ENCODE results near the gene GALNT7. TPM values are rescaled to one million over a fixed set of nuclear protein-coding genes. Genes with fewer than 3 reads are reported as not detected.

The GALNT7 gene
- total and polyA plus RNA-seq, 2 donors (not counting 3 experiments of a cell fraction or from before 2014, with no cell fraction given): 19.6 to 54.6 TPM

GRCh38 chr4:173177232-173177631, 8.6 kb downstream of the GALNT7 start:
- Histone ChIP-seq H3K4me1 (ENCODE audit: control insufficient read depth, extremely low read depth, insufficient read depth, low read length) (peaks cover 31% of the 10 kb centered on the region), H3K9ac (replicated peaks; ENCODE audit: extremely low read depth, insufficient read depth, low read length) (no peak overlapping the region), H2AFZ (ENCODE audit: low read depth, low read length) (no peak overlapping the region), H3K79me2 (ENCODE audit: control insufficient read depth, insufficient read depth, low read length) (peaks cover 32% of the 10 kb centered on the region), H4K20me1 (replicated peaks; ENCODE audit: control insufficient read depth, extremely low read depth, insufficient read depth, low read length) (no peaks in the 10 kb centered on the region), H3K27me3 (ENCODE audit: control insufficient read depth in 2 of 2, insufficient read depth in 2 of 2, low read length in 2 of 2) (no peaks in the 10 kb centered on the region), H3K36me3 (ENCODE audit: control insufficient read depth in 2 of 2, extremely low read depth in 1 of 2, insufficient read depth in 2 of 2, low read length in 2 of 2) (no peaks in the 10 kb centered on the region), H3K27ac (ENCODE audit: insufficient read depth, low read depth, low read length) (no peak overlapping the region), H3K9me3 (replicated peaks; ENCODE audit: control insufficient read depth, insufficient read depth, low read length) (no peaks in the 10 kb centered on the region), H3K9me1 (replicated peaks; ENCODE audit: control insufficient read depth, extremely low read depth, insufficient read depth, low read length) (no peaks in the 10 kb centered on the region), H3K4me3 (replicated peaks in 1 of 3; ENCODE audit: insufficient read depth in 1 of 3, low read depth in 1 of 3, low read length in 3 of 3) (no peak overlapping the region), H3K4me2 (ENCODE audit: insufficient read depth, low read length) (no peak overlapping the region)
- TF ChIP-seq CTCF (IDR thresholded peaks at IDR 0.05; ENCODE audit: extremely low read depth in 1 of 2, insufficient read depth in 1 of 2, low read depth in 1 of 2, low read length in 2 of 2) (no peak), POLR2AphosphoS5 (IDR thresholded peaks at IDR 0.05; ENCODE audit: insufficient read depth, low read depth, low read length) (no peak), EZH2 (IDR thresholded peaks at IDR 0.05; ENCODE audit: borderline replicate concordance, low read depth, low read length, severe bottlenecking) (no peak), MYC (IDR thresholded peaks at IDR 0.05; ENCODE audit: low read depth, low read length) (no peak), MAX (IDR thresholded peaks at IDR 0.05; ENCODE audit: insufficient read depth, insufficient read length) (no peak), GATA2 (IDR thresholded peaks at IDR 0.05; ENCODE audit: insufficient read depth, insufficient read length, low read depth, low read length) (no peak)
- BruUV-seq (replicated peaks): no TSS peak
- dilution Hi-C loops (cut with MboI; ENCODE audit: extremely low pct_ligation_motif_present, low sequenced_read_pairs): no loop called here
- intact Hi-C loops (cut with micrococcal nuclease): no loop called here
- no peak for FAIRE-seq
- ChIA-PET CTCF (interaction anchor here (1.0 to 1.4 kb wide), 3 partner anchors 30 to 163 kb away, joined by 3 to 4 read pairs (median 3); no protein-coding TSS in a partner anchor), POLR2A (no interaction called here)
- DNase-seq (ENCODE audit: low read depth, low spot score): no peak

All from endothelial cell of umbilical vein (primary cell).